ENCODE measurements around the gene SOX12.

SOX12 gene

DNA sequence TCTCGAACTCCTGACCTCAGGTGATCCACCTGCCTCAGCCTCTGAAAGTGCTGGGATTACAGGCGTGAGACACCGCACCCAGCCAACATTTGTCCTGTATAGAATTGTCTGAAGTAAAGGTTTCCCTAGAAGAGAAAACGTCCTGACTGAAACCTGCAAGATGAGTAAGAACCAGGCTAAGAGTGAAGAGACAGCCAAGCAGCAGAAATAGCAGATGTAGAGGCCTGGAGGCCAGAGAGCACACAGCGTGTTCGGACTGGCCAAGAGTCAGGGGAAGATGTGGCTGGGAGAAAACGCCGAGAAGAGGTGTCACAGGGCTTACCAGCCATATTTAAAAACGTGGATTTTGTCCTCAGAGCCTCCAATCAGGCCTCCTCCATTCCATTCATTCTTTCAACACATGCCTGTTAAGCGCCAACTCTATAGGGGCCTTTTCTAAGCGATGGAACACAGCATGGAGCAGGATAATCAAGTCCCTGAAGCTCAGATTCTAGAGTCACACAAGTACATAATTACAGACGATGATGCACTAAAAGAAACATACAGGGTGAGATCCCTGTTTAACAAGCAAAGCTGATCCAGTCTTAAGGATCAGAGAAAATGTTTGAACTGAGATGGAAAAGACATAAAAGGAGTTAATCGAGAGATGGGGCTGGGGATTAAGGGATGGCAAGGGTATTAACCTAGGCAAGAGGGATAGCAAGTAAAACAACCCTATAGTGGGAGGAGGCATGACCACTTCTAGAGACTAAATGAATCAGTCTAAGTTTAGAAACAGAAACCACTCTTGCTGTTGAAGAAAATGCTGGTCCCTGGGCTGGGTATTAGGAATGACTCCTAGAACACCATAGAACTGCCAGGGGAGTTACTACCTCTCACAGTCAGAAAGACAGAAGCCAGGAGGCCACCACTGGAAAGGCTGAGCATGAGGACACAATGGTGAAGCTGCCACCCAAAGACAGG is 23.2 kb upstream of the SOX12 start:
- DNase-seq = no peak

DNA sequence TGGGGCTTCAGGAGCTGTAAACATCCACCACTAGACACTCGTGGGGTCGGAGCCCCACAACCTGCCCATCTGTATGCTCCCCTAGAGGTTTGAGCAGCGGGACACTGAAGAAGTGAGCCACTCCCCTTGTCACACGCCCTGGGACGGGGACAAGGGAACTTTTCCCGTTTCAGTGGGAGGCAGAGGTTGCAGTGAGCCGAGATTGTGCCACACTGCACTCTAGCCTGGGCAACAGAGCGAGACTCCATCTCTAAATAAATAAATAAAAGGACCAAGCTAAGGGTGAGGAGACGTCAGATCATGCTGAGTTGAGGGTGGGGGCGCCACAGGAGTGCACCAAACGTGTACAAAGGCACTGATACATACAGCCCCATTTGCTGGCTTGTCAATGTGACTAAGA is 19.6 kb upstream of the SOX12 start:
- DNase-seq = no peak

GRCh38 chr20:308427-309038 is 16.8 kb upstream of the SOX12 start:
- DNase-seq = no peak

- DNase-seq = no peak
These were observed 16.0 kb upstream of the SOX12 start for GRCh38 chr20:309306-309840.

GRCh38 chr20:309841-310644 is 15.3 kb upstream of the SOX12 start:
- peak; percentile 98 for DNase-seq

DNA sequence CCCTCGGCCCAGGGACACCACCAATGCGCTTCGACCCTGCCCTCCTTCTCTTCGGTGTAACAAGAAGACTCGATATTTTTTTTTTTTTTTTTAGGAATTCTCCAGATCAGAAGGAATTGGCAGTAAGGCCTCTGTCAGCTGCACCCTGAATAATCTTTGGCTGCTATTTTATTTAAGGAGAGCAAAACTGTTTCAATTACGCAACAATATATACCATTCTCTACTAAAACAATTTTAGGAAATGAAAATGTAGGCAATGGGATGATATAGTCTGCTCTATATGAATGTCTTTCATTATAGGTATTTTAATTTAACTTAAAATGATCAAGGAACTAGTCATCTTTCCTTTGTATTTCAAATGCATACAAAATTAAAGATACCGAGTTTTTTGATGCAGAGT is 14.7 kb upstream of the SOX12 start:
- DNase-seq = no peak

DNA sequence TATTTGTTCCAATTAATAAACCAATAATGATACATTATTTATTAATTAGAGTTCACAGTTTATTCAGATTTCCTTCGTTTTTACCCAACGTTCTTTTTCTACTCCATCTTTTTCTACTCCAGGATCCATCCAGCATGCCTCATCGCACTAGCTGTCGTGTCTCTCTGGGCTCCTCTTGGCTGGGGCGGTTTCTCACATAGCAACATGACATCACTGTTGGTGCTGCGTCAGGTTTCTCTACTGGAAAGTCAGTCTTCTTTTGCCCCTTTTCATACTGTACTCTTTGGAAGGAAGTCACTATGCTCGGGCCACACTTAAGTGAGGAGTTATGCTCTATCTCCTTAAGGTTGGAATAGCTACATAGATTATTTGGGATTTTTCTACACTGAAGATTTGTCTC is 13.7 kb upstream of the SOX12 start:
- no peak for DNase-seq

DNA sequence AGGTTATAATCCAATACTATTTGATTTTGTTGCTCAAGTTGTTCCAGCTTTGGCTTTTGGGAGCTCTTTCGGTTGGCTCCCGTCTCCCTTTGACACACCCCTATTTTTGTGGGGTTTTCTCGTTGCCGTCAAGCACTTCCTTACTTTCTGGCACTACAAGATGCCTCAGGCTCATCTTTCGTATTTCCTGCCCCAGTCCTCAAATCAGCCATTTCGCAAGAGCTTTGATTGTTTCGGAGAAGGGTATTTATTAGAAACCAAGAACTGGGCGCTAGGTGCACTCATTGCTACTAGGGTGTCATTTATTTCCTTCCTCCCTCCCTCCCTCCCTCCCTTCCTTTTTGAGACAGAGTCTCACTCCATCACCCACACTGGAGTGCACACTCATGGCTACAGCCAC is 13.3 kb upstream of the SOX12 start:
- no peak for DNase-seq

GRCh38 chr20:312866-313265 is 12.5 kb upstream of the SOX12 start:
- DNase-seq = no peak

DNA sequence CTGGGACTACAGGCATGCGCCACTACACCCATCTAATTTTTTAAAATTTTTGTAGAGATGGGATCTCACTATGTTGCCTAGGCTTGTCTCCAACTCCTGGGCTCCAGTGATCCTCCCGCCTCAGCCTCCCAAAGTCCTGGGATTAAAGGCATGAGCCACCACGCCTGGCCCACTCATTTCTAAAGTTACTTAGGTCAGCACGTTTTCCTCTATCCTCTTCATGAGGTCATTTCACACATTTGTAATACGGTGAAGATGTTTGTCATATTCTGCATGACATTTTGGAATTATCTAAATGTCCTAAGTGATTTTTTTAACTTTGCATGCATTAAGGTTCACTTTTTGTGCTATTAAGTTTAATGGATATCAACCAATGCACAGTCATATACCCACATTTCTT is 11.9 kb upstream of the SOX12 start:
- DNase-seq = no peak

- no peak for DNase-seq
These were observed 11.4 kb upstream of the SOX12 start for GRCh38 chr20:313948-314347.

GRCh38 chr20:316316-317068 is 8.9 kb upstream of the SOX12 start:
- no peak for DNase-seq

- DNase-seq = peak; percentile 82
These were observed 941 bp upstream of the SOX12 start for GRCh38 chr20:324177-325044.

DNA sequence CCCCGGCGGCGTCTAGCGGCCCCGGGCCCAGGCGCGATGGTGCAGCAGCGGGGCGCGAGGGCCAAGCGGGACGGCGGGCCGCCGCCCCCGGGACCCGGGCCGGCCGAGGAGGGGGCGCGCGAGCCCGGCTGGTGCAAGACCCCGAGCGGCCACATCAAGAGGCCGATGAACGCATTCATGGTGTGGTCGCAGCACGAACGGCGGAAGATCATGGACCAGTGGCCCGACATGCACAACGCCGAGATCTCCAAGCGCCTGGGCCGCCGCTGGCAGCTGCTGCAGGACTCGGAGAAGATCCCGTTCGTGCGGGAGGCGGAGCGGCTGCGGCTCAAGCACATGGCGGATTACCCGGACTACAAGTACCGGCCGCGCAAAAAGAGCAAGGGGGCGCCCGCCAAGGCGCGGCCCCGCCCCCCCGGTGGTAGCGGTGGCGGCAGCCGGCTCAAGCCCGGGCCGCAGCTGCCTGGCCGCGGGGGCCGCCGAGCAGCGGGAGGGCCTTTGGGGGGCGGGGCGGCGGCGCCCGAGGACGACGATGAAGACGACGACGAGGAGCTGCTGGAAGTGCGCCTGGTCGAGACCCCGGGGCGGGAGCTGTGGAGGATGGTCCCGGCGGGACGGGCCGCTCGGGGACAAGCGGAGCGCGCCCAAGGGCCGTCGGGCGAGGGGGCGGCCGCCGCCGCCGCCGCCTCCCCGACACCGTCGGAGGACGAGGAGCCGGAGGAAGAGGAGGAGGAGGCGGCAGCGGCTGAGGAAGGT is 715 bp downstream of the SOX12 start:
- DNase-seq = no peak

- DNase-seq = no peak
These were observed 1.4 kb downstream of the SOX12 start for GRCh38 chr20:326645-327185.

DNA sequence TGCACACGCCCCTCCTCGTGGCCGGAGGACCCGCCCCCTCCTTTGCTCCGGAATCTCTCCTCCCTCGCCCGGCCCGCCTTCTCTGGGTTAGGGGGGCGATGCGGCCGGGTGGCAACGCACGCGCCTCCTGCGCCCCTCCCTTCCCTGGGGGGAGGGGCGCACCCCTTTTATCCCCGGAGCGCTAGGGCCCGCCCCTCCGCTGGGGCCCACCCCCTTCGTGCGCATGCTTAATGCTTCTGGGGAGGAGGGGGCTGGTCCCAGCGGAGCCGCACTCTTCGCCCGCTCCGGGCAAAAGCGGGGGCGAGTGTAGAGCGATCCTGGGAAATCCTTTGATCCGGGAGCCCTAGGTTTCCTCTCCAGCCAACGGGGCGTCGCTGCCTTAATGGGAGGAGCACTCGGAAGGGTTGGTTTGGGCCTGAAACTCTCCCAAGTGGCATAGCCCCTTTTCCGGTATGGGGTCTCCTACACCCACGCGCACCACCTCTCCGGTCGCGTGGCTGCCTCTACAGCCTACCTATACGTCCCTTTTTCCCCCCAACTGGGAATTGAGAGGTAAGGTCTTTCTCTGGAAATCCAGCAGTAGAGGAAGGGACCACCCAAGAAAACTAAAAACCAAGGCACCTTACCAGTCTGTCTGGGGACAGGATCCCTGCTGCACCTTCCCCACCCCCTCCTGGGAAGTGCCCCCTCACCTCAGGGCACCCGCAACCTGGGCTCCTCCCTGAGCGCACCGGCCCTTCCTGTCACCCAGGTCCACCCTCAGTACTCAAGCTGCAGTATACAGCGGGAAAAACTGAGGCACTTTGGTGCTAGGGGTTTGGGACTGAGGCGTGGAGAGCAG is 2.1 kb downstream of the SOX12 start:
- peak; percentile 93 for DNase-seq

DNA sequence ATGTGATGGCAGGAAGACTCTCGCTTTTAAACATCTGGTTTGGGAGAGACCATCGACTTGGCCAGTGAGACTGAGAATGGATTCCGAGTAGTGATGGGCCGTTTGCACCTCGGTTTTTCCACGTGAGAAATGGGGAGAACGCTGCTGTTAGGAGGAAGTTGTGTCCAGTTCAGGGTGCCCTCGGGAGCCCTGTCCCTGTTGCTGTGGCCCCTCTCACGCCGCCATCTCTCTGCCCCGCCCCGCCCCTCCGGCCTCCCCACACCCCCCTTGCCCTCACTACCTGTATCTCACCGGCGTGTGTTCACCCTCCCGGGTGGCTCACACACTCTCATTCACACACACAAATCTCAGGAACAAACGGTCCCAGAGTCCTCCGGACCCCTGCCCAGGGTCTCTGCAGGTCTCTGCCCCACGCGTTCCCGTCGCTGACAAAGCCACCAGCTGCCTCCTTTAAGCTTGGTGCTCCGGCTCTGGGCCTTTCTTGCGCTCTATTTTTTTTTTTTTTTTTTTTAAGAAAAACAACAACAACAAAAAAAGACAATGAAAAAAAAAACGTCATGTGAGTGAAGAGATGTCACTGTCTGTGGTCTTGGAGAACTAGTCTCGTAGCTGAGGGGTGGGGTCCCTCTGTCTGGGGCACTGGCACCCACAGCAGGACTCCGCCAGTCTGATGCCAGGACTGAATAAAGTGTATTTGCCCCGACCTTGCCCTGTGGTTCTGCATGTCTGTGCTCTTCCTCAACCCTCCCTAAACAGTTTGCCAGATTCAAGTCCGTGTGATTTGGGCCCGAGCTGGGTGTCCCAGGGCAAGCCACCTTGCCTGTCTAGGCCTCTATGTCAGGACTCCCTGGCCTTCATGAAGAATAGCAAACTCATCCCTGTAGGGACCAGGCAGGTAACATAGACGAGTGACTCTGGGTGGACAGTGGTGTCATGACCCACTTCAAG is 2.9 kb downstream of the SOX12 start:
- no peak for DNase-seq

DNA sequence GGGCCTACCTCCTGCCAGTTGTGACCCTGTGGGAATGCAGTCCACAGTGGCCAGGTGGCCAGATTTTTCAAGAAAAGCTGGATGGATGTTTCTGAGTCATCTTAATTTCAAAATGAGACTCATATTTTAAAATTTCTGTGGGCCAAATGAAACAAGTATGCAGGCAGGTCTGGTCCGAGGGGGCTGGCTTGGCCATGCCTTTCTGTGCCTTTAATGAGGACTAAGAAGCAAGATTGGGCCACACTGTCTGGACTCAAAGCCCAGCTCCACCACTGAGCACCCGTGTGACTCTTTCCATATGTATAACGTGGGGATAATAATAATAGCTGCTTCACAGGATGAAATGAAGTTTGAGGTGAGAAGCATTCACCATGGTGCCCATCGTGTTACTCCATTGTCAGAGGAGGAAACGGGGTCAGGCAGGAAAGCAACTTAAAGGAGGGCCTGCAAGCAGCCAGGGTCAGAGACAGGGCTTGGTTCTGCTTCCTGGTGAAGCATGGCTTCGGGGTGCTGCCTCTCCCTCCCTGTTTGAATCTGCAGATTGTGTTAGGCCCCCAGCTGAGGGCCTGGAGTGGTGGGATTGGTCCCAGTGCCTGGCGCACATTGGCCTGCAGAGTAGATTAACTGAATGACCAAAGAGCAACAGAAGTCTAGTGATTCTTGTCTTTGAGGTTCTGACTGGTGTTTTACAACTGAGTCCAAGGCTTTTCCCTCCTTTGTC is 3.8 kb downstream of the SOX12 start:
- DNase-seq = no peak

Measured in NCI-H1436 (cell line).